OCI-LY7 (cell line): Measurements from ENCODE around the gene ZNF883. TPM values are rescaled to one million over a fixed set of nuclear protein-coding genes. Genes with fewer than 3 reads are reported as not detected.

Experiments used
- BruUV-seq: library from RNA; stranded (reverse); fragments of 400-500 nt; replicated peaks from 2 replicates; lab custom pipeline; 2021; lab: Mats Ljungman, UMichigan
- CTCF ChIA-PET: fragments of 300-600 bp; sonication (Branson Sonifier 250); formaldehyde crosslinking; loops from one replicate; lab custom pipeline; 2022; ENCODE audit warnings: antibody characterized with exemption; ENCODE audit not compliant: unreplicated experiment; lab: Charles Lee
- POLR2A ChIA-PET: fragments of 300-600 bp; sonication (Branson Sonifier 250); formaldehyde crosslinking; loops from one replicate; lab custom pipeline; 2022; ENCODE audit warnings: antibody characterized with exemption; lab: Charles Lee
- DNase-seq: peaks from one replicate; pipeline ENCODE4 v3.0.0-alpha.2; 2015; ENCODE audit warnings: low spot score
- H2AFZ ChIP-seq: fragments of 200-600 bp; sonication (generic), shearing (Covaris generic); 2 replicates; pipeline ENCODE4 v1.6.1; 2014; ENCODE audit warnings: mild to moderate bottlenecking, antibody characterized with exemption, low read length, moderate library complexity
- H3K27ac ChIP-seq: fragments of 200-600 bp; sonication (generic); 2 replicates; pipeline ENCODE4 v1.5.1; 2014; ENCODE audit warnings: mixed run types, low read depth, mild to moderate bottlenecking, moderate library complexity, low read length, inconsistent platforms; ENCODE audit not compliant: poor library complexity, severe bottlenecking
- H3K36me3 ChIP-seq: fragments of 200-600 bp; sonication (generic); 2 replicates; pipeline ENCODE4 v1.6.1; 2014; ENCODE audit warnings: mild to moderate bottlenecking, antibody characterized with exemption, low read length, moderate library complexity, mixed read lengths; ENCODE audit not compliant: insufficient read depth
- H3K4me1 ChIP-seq: fragments of 200-600 bp; sonication (generic); 2 replicates; pipeline ENCODE4 v1.5.1; 2014; ENCODE audit warnings: mild to moderate bottlenecking, low read length; ENCODE audit not compliant: insufficient read depth, poor library complexity, severe bottlenecking
- H3K4me2 ChIP-seq: fragments of 200-600 bp; sonication (generic); 2 replicates; pipeline ENCODE4 v1.6.1; 2014; ENCODE audit warnings: mild to moderate bottlenecking, low read length
- H3K4me3 ChIP-seq: fragments of 200-600 bp; sonication (generic); 2 replicates; pipeline ENCODE4 v1.5.1; 2014; ENCODE audit warnings: mild to moderate bottlenecking, low read depth, low read length; ENCODE audit not compliant: poor library complexity, severe bottlenecking
- H3K79me2 ChIP-seq: fragments of 200-600 bp; sonication (generic); 2 replicates; pipeline ENCODE4 v1.6.1; 2016; ENCODE audit warnings: low read depth, mild to moderate bottlenecking, low read length, moderate library complexity, mixed read lengths; ENCODE audit not compliant: insufficient read depth
- H3K9me2 ChIP-seq: fragments of 200-600 bp; sonication (generic); 2 replicates; pipeline ENCODE4 v1.6.1; 2016; ENCODE audit warnings: mild to moderate bottlenecking, low read length, mixed read lengths; ENCODE audit not compliant: insufficient read depth
- H3K9me3 ChIP-seq: fragments of 200-600 bp; sonication (generic); 2 replicates; pipeline ENCODE4 v1.6.1; 2014; ENCODE audit warnings: mild to moderate bottlenecking, mixed run types, low read length, mixed read lengths
- H4K20me1 ChIP-seq: fragments of 200-600 bp; sonication (generic); 2 replicates; pipeline ENCODE4 v1.6.1; 2014; ENCODE audit warnings: mild to moderate bottlenecking, antibody characterized with exemption, low read length, moderate library complexity, mixed read lengths; ENCODE audit not compliant: insufficient read depth
- EZH2phosphoT487 ChIP-seq: fragments of 200-600 bp; sonication (generic); IDR thresholded peaks from 2 replicates; pipeline ENCODE4 v1.6.1; 2018; ENCODE audit warnings: low read depth, borderline replicate concordance, mild to moderate bottlenecking, mixed run types, antibody characterized with exemption, low read length, moderate library complexity, mixed read lengths
- intact Hi-C: fragments of 100-400 bp; cut with micrococcal nuclease; formaldehyde crosslinking; loops from one replicate; pipeline ENCODE4 v1.10.0; 2022; ENCODE audit not compliant: unreplicated experiment
- total RNA-seq, 2 experiments: library from RNA; depleted of rRNA in 1 of 2; stranded (reverse); fragments of >200 nt in 1 of 2; shearing (Covaris generic) in 1 of 2; gene quantifications; 2 replicates each; pipeline ENCODE4 v1.2.3, GENCODE V29; 2014 to 2022
- TF ChIP-seq, protein P1 (sequence below): fragments of 200-600 bp; sonication (generic); conservative IDR thresholded peaks from 2 replicates; pipeline ENCODE4 v1.5.1; 2014; ENCODE audit warnings: mild to moderate bottlenecking, antibody characterized with exemption, low read length, moderate library complexity, mixed read lengths

The ZNF883 gene
- total RNA-seq, 2 experiments from 2014 or later = not detected

DNA sequence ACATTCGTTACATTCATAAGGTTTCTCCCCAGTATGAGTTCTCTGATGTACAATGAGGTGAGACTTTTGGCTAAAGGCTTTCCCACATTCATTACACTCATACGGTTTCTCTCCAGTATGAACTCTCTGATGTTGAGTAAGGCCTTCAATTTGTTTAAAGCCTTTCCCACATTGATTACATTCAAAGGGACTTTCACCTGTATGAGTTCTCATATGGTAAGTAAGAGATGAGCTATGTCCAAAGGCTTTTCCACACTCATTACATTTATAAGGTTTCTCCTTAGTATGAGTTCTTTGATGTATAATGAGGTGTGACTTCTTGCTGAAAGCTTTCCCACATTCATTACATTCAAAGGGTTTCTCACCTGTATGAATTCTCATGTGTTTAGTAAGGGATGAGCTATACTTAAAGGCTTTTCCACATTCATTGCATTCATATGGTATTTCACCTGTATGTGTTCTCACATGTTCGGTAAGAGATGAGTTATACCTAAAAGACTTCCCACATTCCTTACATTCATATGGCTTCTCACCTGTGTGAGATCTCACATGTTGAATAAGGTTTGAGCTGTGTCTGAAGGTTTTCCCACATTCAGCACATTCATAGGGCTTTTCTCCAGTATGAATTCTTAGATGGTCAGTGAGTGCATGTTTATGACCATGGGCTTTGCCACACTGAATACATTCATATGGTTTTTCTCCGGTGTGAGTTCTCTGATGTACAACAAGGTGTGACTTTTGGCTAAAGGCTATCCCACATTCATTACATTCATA is 31.1 kb upstream of the ZNF883 start:
- no peaks in the 10 kb centered on the region for H3K4me1 ChIP-seq
- H3K9me2 ChIP-seq = no peaks in the 10 kb centered on the region
- no peak overlapping the region for H3K4me2 ChIP-seq
- no peak overlapping the region for H3K27ac ChIP-seq
- intact Hi-C loops = no loop called here
- CTCF ChIA-PET = no interaction called here
- no peak overlapping the region for H2AFZ ChIP-seq
- H3K36me3 ChIP-seq = peaks cover 49% of the 10 kb centered on the region
- DNase-seq = no peak
- POLR2A ChIA-PET = interaction anchor here (0.7 kb wide), 1 partner anchor 667 kb away, joined by 3 read pairs; no protein-coding TSS in a partner anchor
- no peak overlapping the region for H3K4me3 ChIP-seq
- no peaks in the 10 kb centered on the region for H4K20me1 ChIP-seq
- H3K79me2 ChIP-seq = no peaks in the 10 kb centered on the region
- H3K9me3 ChIP-seq = peaks cover 67% of the 10 kb centered on the region
- BruUV-seq = no TSS peak
- no peak for TF ChIP-seq EZH2phosphoT487
- TF ChIP-seq, protein P1, sequence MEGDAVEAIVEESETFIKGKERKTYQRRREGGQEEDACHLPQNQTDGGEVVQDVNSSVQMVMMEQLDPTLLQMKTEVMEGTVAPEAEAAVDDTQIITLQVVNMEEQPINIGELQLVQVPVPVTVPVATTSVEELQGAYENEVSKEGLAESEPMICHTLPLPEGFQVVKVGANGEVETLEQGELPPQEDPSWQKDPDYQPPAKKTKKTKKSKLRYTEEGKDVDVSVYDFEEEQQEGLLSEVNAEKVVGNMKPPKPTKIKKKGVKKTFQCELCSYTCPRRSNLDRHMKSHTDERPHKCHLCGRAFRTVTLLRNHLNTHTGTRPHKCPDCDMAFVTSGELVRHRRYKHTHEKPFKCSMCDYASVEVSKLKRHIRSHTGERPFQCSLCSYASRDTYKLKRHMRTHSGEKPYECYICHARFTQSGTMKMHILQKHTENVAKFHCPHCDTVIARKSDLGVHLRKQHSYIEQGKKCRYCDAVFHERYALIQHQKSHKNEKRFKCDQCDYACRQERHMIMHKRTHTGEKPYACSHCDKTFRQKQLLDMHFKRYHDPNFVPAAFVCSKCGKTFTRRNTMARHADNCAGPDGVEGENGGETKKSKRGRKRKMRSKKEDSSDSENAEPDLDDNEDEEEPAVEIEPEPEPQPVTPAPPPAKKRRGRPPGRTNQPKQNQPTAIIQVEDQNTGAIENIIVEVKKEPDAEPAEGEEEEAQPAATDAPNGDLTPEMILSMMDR = no peak

DNA sequence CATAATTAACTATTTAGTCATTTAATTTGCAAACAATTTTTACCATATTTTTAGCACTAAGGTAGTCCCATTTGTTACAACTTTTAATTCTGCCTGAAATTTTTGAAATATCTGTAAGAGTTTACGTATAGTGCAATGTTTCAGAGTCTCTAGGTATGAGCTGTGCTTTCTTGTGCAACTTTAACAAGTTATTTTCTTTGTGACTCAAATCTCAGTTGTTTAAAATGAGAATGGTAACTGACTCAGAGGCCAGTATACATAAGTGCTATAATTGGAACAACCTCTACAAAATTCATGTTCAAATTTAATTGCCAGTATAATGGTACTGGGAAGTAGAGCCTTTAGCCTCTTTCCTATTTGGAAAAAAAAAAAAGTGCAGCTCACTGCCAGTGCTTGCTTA is 14.2 kb upstream of the ZNF883 start:
- Histone ChIP-seq H3K4me3 (no peak overlapping the region), H2AFZ (no peak overlapping the region), H3K36me3 (no peaks in the 10 kb centered on the region), H4K20me1 (no peaks in the 10 kb centered on the region), H3K9me2 (no peaks in the 10 kb centered on the region), H3K9me3 (no peaks in the 10 kb centered on the region), H3K4me1 (no peaks in the 10 kb centered on the region), H3K27ac (no peak overlapping the region), H3K4me2 (no peak overlapping the region), H3K79me2 (no peaks in the 10 kb centered on the region)
- POLR2A ChIA-PET = no interaction called here
- CTCF ChIA-PET = no interaction called here
- no peak for TF ChIP-seq EZH2phosphoT487
- TF ChIP-seq, protein P1 = no peak
- DNase-seq = no peak
- intact Hi-C loops = no loop called here
- no TSS peak for BruUV-seq

DNA sequence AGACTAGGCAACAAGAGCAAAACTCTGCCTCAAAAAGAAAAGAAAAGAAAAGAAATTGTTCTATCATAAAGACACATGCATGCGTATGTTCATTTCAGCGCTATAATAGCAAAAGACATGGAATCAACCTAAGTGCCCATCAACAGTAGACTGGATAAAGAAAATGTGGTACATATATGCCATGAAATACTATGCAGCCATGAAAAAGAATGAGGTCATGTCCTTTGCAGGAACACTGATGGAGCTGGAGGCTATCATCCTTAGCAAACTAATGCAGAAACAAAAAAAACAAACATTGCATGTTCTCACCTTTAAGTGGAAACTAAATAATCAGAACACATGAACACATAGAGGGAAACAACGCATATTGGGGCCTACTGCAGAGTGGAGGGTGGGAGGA is 6.3 kb upstream of the ZNF883 start:
- H4K20me1 ChIP-seq = no peaks in the 10 kb centered on the region
- H3K4me3 ChIP-seq = no peak overlapping the region
- no peak for DNase-seq
- no peaks in the 10 kb centered on the region for H3K4me1 ChIP-seq
- H3K9me2 ChIP-seq = no peaks in the 10 kb centered on the region
- TF ChIP-seq, protein P1 = no peak
- TF ChIP-seq EZH2phosphoT487 = no peak
- H2AFZ ChIP-seq = no peak overlapping the region
- BruUV-seq = no TSS peak
- intact Hi-C loops = no loop called here
- no peak overlapping the region for H3K27ac ChIP-seq
- H3K79me2 ChIP-seq = no peaks in the 10 kb centered on the region
- no peak overlapping the region for H3K4me2 ChIP-seq
- H3K9me3 ChIP-seq = 0 out of 2 replicates have a peak, but pooled peaks cover 5% of the 10 kb centered on the region
- ChIA-PET POLR2A (no interaction called here), CTCF (no interaction called here)
- no peaks in the 10 kb centered on the region for H3K36me3 ChIP-seq
